Measurements from ENCODE around the gene TSPEAR. TPM values are rescaled to one million over a fixed set of nuclear protein-coding genes. Genes with fewer than 3 reads are reported as not detected.

Gene TSPEAR
- polyA plus RNA-seq (2013, experiment 1 of 4): not detected
- polyA plus RNA-seq (2013, experiment 2 of 4): 0.11 TPM
- polyA plus RNA-seq (2013, experiment 3 of 4): 0.16 TPM
- polyA plus RNA-seq (2013, experiment 4 of 4): not detected

DNA sequence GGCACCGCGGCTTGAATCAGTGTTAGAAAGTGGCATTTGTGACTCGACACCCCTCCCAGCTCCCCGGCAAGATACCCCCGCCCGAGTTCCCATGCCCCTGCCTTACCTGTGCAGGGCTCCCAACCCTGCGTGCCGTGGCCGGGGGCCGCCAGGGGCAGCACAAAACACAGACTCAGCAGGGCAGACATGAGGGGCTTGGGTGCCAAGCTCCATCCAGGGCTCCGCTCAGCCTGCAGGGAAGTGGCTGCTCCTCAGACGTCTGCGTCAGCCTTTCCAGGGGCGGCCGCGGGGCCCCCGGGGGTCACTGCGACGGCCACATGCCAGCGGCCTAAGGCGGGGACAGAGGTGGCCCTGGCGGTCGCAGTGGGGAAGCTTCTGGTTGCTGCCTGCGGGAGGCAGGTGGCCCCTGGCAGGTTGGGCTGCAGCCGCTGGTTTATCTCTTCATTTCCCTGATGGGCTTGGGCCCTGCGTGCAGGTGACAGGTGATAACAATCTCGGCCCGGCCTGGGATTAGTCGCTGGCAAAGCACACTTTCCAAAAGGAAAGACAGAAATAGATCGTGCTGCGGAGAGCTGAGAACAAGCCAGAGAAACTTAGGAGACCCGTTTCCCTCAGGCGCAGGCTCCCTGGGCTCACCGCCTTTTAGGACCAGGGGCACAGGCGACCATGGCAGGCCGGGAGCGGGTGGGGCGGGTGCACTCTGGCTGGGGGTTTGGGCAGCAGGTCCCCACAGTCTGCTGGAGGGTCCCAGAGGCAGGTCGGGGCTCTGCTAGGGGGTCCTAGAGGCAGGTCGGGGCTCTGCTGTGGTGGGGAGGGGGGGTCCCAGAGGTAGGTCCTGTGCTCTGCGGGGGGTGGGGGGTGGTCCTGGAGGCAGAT lies at the start of gene TSPEAR:
Gene TSPEAR, minus strand, starts transcription at position 246 of the 876 bp plus-strand sequence. Its CDS starts 58 bp downstream, at position 188.
- no peak within 1 kb of the TSS for H3K4me3 ChIP-seq (ENCODE audit: insufficient read depth, low read depth, low read length)
- H3K27me3 ChIP-seq (ENCODE audit: control insufficient read depth, insufficient read depth, low read length, poor library complexity, severe bottlenecking): peaks cover 74% of the 10 kb centered on the region
- H3K9me3 ChIP-seq (ENCODE audit: control insufficient read depth, low read length): no peaks in the 10 kb centered on the region
- no peak within 1 kb of the TSS for H3K27ac ChIP-seq (ENCODE audit: insufficient read depth, low read depth, low read length, poor library complexity, severe bottlenecking)
- no peaks in the 10 kb centered on the region for H3K36me3 ChIP-seq (ENCODE audit: control insufficient read depth, insufficient read depth, low read length)
- peaks cover 71% of the 10 kb centered on the region for H3K4me1 ChIP-seq (ENCODE audit: control insufficient read depth, insufficient read depth, low read length)
- WGBS, 2 experiments: 2% methylated on average over 41 of the region's 41 CpGs

DNA sequence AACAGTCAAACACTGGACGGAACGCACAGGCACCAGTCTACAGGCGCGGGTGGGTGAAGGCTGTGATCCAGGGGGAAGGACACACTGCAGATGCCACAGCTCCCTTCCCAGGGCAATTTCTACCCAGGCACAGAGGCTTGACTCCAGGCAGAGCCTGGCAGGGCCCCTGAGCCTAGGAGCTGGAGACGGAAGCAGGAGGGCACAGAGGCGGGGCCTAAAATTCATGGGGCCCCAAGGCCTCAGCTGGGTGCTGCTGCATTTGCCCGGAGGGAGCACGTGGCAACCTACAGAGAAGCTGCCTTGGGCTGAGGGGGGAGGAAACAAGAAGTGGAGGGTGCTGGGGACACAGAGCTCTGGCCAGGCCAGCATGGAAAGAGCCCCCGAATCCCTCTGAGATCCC lies 49.0 kb upstream of the TSPEAR start:
- Histone ChIP-seq H3K27me3 (ENCODE audit: control insufficient read depth, insufficient read depth, low read length, poor library complexity, severe bottlenecking) (no peaks in the 10 kb centered on the region), H3K9me3 (ENCODE audit: control insufficient read depth, low read length) (no peaks in the 10 kb centered on the region), H3K4me1 (ENCODE audit: control insufficient read depth, insufficient read depth, low read length) (peaks cover 17% of the 10 kb centered on the region), H3K27ac (ENCODE audit: insufficient read depth, low read depth, low read length, poor library complexity, severe bottlenecking) (no peak overlapping the region), H3K4me3 (ENCODE audit: insufficient read depth, low read depth, low read length) (no peak overlapping the region), H3K36me3 (ENCODE audit: control insufficient read depth, insufficient read depth, low read length) (no peaks in the 10 kb centered on the region)
- WGBS, 2 experiments: 85 to 88% methylated on average over 9 of the region's 9 CpGs

DNA sequence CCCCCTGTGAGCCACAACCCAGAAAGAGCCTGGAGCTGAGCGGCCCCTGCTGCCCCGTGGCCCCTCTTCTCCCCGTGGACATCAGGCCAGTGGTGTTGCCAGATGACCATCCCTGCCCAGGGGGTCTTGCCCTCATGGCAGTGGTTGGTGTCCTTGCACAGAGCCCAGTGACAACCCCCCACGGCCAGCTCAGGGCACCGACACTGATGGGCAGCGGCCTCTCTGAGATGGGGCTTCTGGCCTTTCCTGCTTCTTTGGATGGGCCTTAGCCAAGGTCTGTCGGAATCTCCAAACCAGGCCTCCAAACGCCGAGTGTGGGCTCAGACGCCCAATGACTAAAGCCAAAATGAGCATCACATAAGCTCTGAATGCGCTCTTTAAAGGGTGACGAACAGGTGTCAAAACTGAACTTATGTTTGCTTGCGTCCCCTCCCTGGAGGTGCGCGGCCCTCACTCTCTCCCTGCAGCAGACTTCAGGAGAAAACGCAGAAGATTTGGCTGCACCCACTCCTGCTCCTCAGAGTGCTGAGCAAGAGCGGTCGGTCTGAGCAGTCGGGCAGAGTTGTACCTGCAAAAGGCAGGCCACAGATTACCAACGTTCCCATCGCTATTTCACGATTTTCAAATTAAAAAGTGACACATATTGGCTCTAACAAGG lies 48.4 kb upstream of the TSPEAR start:
- Histone ChIP-seq H3K9me3 (ENCODE audit: control insufficient read depth, low read length) (no peaks in the 10 kb centered on the region), H3K27ac (ENCODE audit: insufficient read depth, low read depth, low read length, poor library complexity, severe bottlenecking) (no peak overlapping the region), H3K4me1 (ENCODE audit: control insufficient read depth, insufficient read depth, low read length) (peaks cover 17% of the 10 kb centered on the region), H3K36me3 (ENCODE audit: control insufficient read depth, insufficient read depth, low read length) (no peaks in the 10 kb centered on the region), H3K4me3 (ENCODE audit: insufficient read depth, low read depth, low read length) (no peak overlapping the region), H3K27me3 (ENCODE audit: control insufficient read depth, insufficient read depth, low read length, poor library complexity, severe bottlenecking) (no peaks in the 10 kb centered on the region)
- WGBS, 2 experiments: 88 to 90% methylated on average over 22 of the region's 22 CpGs

DNA sequence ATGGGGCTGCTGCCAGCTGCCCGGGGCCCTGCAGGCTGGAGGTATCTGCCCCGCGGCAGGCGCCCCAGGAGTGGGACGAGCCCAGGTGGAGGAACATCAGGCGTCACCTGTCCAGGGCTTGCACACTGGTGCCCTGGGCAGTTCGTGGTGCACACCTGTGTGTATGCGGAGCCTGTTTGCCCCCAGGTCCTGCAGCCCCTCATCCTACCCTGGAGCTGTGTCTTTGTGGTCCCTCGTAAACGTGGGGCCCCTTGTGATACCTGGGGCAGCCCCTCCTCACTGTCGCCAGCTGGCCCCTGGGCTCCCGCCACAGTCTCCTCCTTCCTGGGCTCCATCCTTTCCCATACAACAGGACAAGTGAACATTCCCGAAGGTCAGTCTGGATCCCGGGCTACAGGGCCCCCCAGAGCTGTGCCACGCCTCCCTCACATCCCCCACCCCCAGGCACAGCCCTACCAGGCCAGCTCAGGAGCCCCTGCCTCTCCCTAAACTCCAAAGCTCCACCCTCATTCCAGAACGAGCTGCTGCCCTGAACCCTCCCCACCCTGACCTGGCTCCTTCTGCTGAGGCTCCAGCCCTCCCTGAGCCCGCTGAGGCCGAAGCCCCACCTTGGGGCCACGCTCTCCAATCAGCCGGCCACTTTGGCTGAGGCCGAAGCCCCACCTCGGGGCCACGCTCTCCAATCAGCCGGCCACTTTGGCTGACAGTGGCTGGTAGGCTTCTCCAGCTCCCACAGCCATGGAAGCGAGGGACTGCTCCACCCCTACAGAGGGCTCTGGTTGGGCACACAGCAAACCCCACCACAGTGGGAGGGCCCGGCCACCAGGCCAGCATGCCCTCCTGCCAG lies 47.6 kb upstream of the TSPEAR start:
- H3K4me3 ChIP-seq (ENCODE audit: insufficient read depth, low read depth, low read length): no peak overlapping the region
- H3K36me3 ChIP-seq (ENCODE audit: control insufficient read depth, insufficient read depth, low read length): no peaks in the 10 kb centered on the region
- H3K9me3 ChIP-seq (ENCODE audit: control insufficient read depth, low read length): no peaks in the 10 kb centered on the region
- no peak overlapping the region for H3K27ac ChIP-seq (ENCODE audit: insufficient read depth, low read depth, low read length, poor library complexity, severe bottlenecking)
- H3K27me3 ChIP-seq (ENCODE audit: control insufficient read depth, insufficient read depth, low read length, poor library complexity, severe bottlenecking): no peaks in the 10 kb centered on the region
- H3K4me1 ChIP-seq (ENCODE audit: control insufficient read depth, insufficient read depth, low read length): peaks cover 17% of the 10 kb centered on the region
- 83 to 85% methylated on average over 26 of the region's 26 CpGs for WGBS, 2 experiments

DNA sequence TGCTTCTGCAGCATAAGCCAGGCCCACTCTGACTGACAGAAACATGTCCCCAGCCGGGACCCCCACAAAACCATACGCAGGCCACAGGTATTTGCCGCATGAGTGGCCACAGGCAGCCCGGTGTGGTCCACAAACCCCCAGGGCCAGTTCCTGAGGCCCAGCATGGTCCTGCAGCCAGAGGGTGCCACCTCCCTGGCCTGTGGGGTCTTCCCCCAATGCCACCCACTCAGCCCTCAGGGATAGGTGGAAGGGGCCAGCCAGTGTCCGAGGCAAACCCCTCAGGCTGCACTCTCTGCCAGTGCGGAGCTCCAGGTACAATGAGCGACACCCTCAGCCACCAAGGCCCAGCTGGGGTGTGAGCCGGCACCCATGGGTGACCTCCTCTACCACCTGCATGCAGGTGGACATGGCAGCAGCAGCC lies 46.8 kb upstream of the TSPEAR start:
- WGBS, 2 experiments: 94 to 96% methylated on average over 8 of the region's 8 CpGs
- Histone ChIP-seq H3K4me3 (ENCODE audit: insufficient read depth, low read depth, low read length) (no peak overlapping the region), H3K27me3 (ENCODE audit: control insufficient read depth, insufficient read depth, low read length, poor library complexity, severe bottlenecking) (no peaks in the 10 kb centered on the region), H3K9me3 (ENCODE audit: control insufficient read depth, low read length) (no peaks in the 10 kb centered on the region), H3K36me3 (ENCODE audit: control insufficient read depth, insufficient read depth, low read length) (no peaks in the 10 kb centered on the region), H3K4me1 (ENCODE audit: control insufficient read depth, insufficient read depth, low read length) (peaks cover 17% of the 10 kb centered on the region), H3K27ac (ENCODE audit: insufficient read depth, low read depth, low read length, poor library complexity, severe bottlenecking) (no peak overlapping the region)

DNA sequence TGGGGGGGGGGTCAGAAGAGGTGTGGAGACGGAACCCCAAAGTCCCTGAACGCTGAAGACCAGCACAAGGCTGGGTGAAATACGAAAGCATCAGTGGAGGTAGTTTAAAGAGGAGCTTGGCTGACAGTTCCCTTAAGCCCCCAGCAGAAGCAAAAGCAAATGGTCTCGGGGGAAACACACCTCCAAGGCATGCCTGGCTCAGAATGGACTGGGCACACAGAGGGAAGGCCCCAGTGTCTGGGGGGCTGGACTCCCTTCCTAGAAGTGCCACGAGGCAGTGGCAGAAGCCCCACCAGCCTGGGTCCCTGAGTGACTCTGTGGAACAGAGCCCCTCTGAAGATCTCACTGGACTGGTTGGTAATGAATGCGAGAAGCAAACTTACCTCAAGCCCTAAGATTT lies 46.4 kb upstream of the TSPEAR start:
- Histone ChIP-seq H3K27ac (ENCODE audit: insufficient read depth, low read depth, low read length, poor library complexity, severe bottlenecking) (no peak overlapping the region), H3K36me3 (ENCODE audit: control insufficient read depth, insufficient read depth, low read length) (no peaks in the 10 kb centered on the region), H3K9me3 (ENCODE audit: control insufficient read depth, low read length) (no peaks in the 10 kb centered on the region), H3K4me1 (ENCODE audit: control insufficient read depth, insufficient read depth, low read length) (peaks cover 17% of the 10 kb centered on the region), H3K4me3 (ENCODE audit: insufficient read depth, low read depth, low read length) (no peak overlapping the region), H3K27me3 (ENCODE audit: control insufficient read depth, insufficient read depth, low read length, poor library complexity, severe bottlenecking) (no peaks in the 10 kb centered on the region)
- WGBS, 2 experiments: 90 to 94% methylated on average over 6 of the region's 6 CpGs

DNA sequence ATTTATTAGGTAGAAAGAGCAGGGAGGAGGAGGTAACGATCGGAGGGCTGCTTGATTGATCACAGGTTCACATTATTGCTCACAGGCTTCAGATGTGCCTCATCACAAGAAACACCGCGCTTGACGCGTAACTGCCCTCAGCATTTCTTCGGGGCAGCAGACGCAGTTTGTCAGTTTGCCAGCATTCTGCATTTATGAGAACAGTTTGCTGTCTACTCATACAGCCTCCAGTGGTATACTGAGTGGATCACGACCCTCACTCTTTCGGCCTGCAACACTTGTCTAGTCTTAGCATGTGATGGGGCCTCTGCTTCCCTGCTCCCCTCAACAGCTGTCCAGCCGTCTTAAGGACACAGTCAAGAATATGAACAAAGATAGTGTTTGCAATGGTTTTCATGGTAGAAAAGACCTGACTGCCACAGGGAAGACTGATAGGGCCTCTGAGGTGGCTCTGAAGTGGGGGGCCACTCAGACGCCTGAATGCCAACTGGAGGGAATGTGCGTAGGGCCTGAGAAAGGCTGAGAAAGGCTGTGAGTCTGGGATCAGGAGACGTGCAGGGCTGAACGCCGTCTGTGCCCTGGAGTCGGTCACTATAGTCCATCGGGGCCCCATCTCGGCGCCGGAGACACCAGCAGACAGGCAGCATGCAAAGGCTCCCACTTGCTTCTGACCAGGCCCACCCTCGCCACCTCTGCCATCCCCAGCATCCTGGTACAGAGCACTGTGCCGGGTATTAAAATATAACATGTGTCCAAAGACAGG lies 45.2 kb upstream of the TSPEAR start:
- no peak overlapping the region for H3K27ac ChIP-seq (ENCODE audit: insufficient read depth, low read depth, low read length, poor library complexity, severe bottlenecking)
- H3K36me3 ChIP-seq (ENCODE audit: control insufficient read depth, insufficient read depth, low read length): no peaks in the 10 kb centered on the region
- no peaks in the 10 kb centered on the region for H3K9me3 ChIP-seq (ENCODE audit: control insufficient read depth, low read length)
- H3K27me3 ChIP-seq (ENCODE audit: control insufficient read depth, insufficient read depth, low read length, poor library complexity, severe bottlenecking): no peaks in the 10 kb centered on the region
- H3K4me1 ChIP-seq (ENCODE audit: control insufficient read depth, insufficient read depth, low read length): peaks cover 17% of the 10 kb centered on the region
- 95% methylated on average over 23 of the region's 23 CpGs for WGBS, 2 experiments
- no peak overlapping the region for H3K4me3 ChIP-seq (ENCODE audit: insufficient read depth, low read depth, low read length)

DNA sequence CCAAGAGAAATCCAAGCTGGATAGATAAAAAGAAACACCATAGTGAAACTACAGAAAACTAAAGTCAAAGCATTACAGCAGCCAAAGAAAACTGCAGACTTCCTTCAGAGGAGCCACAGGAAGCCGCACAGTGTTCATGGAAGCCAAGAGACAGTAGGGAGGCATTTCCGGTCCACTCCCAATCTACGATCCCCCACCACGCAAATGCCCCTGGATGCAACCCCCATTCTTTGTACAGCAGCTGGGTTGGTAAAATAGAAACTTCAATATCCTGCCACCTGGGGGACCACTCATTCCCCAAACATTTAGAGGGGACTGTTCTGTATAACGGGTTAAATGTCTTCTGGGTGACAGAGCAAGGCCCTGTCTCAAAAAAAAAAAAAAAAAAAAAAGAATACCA lies 43.9 kb upstream of the TSPEAR start:
- WGBS, 2 experiments: 96% methylated on average over 4 to 5 of the region's 5 CpGs
- Histone ChIP-seq H3K36me3 (ENCODE audit: control insufficient read depth, insufficient read depth, low read length) (no peaks in the 10 kb centered on the region), H3K27ac (ENCODE audit: insufficient read depth, low read depth, low read length, poor library complexity, severe bottlenecking) (no peak overlapping the region), H3K4me3 (ENCODE audit: insufficient read depth, low read depth, low read length) (no peak overlapping the region), H3K9me3 (ENCODE audit: control insufficient read depth, low read length) (no peaks in the 10 kb centered on the region), H3K27me3 (ENCODE audit: control insufficient read depth, insufficient read depth, low read length, poor library complexity, severe bottlenecking) (no peaks in the 10 kb centered on the region), H3K4me1 (ENCODE audit: control insufficient read depth, insufficient read depth, low read length) (peaks cover 6% of the 10 kb centered on the region)

DNA sequence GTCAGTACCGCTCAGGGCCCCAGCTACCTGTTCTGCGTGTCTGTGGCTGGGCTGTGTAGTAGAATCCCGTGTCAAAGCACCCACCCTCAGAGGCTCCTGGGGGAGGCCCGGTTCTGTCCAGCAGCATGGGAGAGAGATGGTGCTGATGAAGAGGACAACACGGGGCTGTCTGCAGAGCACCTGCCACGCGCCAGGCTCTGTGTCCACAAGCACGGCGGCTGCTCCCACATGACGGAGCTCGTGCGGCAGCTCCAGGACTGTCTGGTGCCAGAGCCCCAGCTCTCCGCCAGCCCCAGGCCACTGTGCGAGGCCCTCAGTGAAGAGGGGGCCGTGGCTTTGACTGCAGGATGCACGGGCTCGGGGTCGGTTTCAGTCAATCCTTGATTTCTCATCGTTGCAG lies 42.0 kb upstream of the TSPEAR start:
- peaks cover 9% of the 10 kb centered on the region for H3K4me1 ChIP-seq (ENCODE audit: control insufficient read depth, insufficient read depth, low read length)
- H3K36me3 ChIP-seq (ENCODE audit: control insufficient read depth, insufficient read depth, low read length): no peaks in the 10 kb centered on the region
- H3K27ac ChIP-seq (ENCODE audit: insufficient read depth, low read depth, low read length, poor library complexity, severe bottlenecking): no peak overlapping the region
- WGBS, 2 experiments: 89 to 91% methylated on average over 19 of the region's 19 CpGs
- no peak overlapping the region for H3K4me3 ChIP-seq (ENCODE audit: insufficient read depth, low read depth, low read length)
- H3K27me3 ChIP-seq (ENCODE audit: control insufficient read depth, insufficient read depth, low read length, poor library complexity, severe bottlenecking): peaks cover 9% of the 10 kb centered on the region
- H3K9me3 ChIP-seq (ENCODE audit: control insufficient read depth, low read length): no peaks in the 10 kb centered on the region

Data from ectodermal cell (in vitro differentiated cells).